NCI-H1694 (cell line): ENCODE measurements around the gene CFAP210.

ENCODE experiments used
- DNase-seq: peaks from one replicate; lab custom pipeline; 2025; lab: John Stamatoyannopoulos, UW

Gene CFAP210

GRCh38 chr2:169694113-169694893 lies at the start of gene CFAP210, which contains the start of gene PHOSPHO2:
Gene CFAP210 (minus strand): TSS chr2:169694405. CDS start chr2:169694327, 78 bp downstream.
Gene PHOSPHO2 (plus strand): TSS chr2:169694469. CDS start chr2:169700972, 6,503 bp downstream.
- peak; percentile 96 for DNase-seq

- no peak for DNase-seq
These were observed 49.3 kb upstream of the CFAP210 start for GRCh38 chr2:169743549-169743948.

GRCh38 chr2:169739351-169739750 lies 45.1 kb upstream of the CFAP210 start:
- DNase-seq: no peak

- no peak for DNase-seq
These were observed 44.5 kb upstream of the CFAP210 start for GRCh38 chr2:169738566-169739229.

- DNase-seq: no peak
These were observed 42.7 kb upstream of the CFAP210 start for GRCh38 chr2:169736902-169737301.

GRCh38 chr2:169735623-169736022 lies 41.4 kb upstream of the CFAP210 start:
- DNase-seq: no peak

GRCh38 chr2:169734169-169734847 lies 40.1 kb upstream of the CFAP210 start:
- DNase-seq: no peak

- DNase-seq: no peak
These were observed 38.6 kb upstream of the CFAP210 start for GRCh38 chr2:169732583-169733358.

GRCh38 chr2:169732075-169732474 lies 37.9 kb upstream of the CFAP210 start:
- DNase-seq: no peak

GRCh38 chr2:169729274-169729605 lies 35.0 kb upstream of the CFAP210 start:
- DNase-seq: no peak

- DNase-seq: no peak
These were observed 32.9 kb upstream of the CFAP210 start for GRCh38 chr2:169727065-169727464.

- no peak for DNase-seq
These were observed 26.8 kb upstream of the CFAP210 start for GRCh38 chr2:169721016-169721415.

- DNase-seq: no peak
These were observed 24.8 kb upstream of the CFAP210 start for GRCh38 chr2:169718930-169719504.

GRCh38 chr2:169717691-169718063 lies 23.5 kb upstream of the CFAP210 start:
- no peak for DNase-seq

GRCh38 chr2:169716938-169717690 lies 22.9 kb upstream of the CFAP210 start:
- no peak for DNase-seq

- DNase-seq: no peak
These were observed 22.2 kb upstream of the CFAP210 start for GRCh38 chr2:169716238-169716886.

GRCh38 chr2:169715379-169716237 lies 21.4 kb upstream of the CFAP210 start:
- DNase-seq: no peak

GRCh38 chr2:169714699-169715098 lies 20.5 kb upstream of the CFAP210 start:
- no peak for DNase-seq

- no peak for DNase-seq
These were observed 19.1 kb upstream of the CFAP210 start for GRCh38 chr2:169713331-169713730.
